H9 (cell line): ENCODE results near the gene IFT25. TPM values are rescaled to one million over a fixed set of nuclear protein-coding genes. Genes with fewer than 3 reads are reported as not detected.

Source experiments
- DNase-seq: peaks from one replicate; pipeline ENCODE4 v3.0.0-alpha.2; 2017
- H2AFZ ChIP-seq: one replicate; pipeline ENCODE4 v1.6.1; 2013; ENCODE audit warnings: mild to moderate bottlenecking, low read length, control low read depth, moderate library complexity
- H2AK5ac ChIP-seq: 2 replicates; pipeline ENCODE4 v1.6.1; 2013; ENCODE audit warnings: low read length, control low read depth, mixed read lengths; ENCODE audit not compliant: insufficient read length
- H2BK120ac ChIP-seq: one replicate; pipeline ENCODE4 v1.6.1; 2013; ENCODE audit warnings: low read depth, mild to moderate bottlenecking, low read length, control low read depth, inconsistent platforms; ENCODE audit not compliant: poor library complexity, severe bottlenecking
- H2BK12ac ChIP-seq: 2 replicates; pipeline ENCODE4 v1.6.1; 2013; ENCODE audit warnings: low read length, control low read depth, mixed read lengths, low read depth; ENCODE audit not compliant: insufficient read length
- H2BK15ac ChIP-seq: 2 replicates; pipeline ENCODE4 v1.6.1; 2013; ENCODE audit warnings: low read depth, low read length, control low read depth
- H2BK20ac ChIP-seq: one replicate; pipeline ENCODE4 v1.6.1; 2013; ENCODE audit warnings: low read depth, mild to moderate bottlenecking, low read length, control low read depth, inconsistent platforms; ENCODE audit not compliant: poor library complexity, severe bottlenecking
- H2BK5ac ChIP-seq: 2 replicates; pipeline ENCODE4 v1.6.1; 2013; ENCODE audit warnings: low read length, control low read depth, mixed read lengths; ENCODE audit not compliant: insufficient read length
- H3K14ac ChIP-seq: 2 replicates; pipeline ENCODE4 v1.6.1; 2013; ENCODE audit warnings: low read length, control low read depth; ENCODE audit not compliant: insufficient read depth
- H3K18ac ChIP-seq: 2 replicates; pipeline ENCODE4 v1.6.1; 2013; ENCODE audit warnings: low read depth, mild to moderate bottlenecking, mixed read lengths, low read length, control low read depth; ENCODE audit not compliant: insufficient read length
- H3K23ac ChIP-seq: 2 replicates; pipeline ENCODE4 v1.6.1; 2013; ENCODE audit warnings: low read length, control low read depth, mixed read lengths, low read depth; ENCODE audit not compliant: insufficient read length
- H3K23me2 ChIP-seq: 2 replicates; pipeline ENCODE4 v1.6.1; 2013; ENCODE audit warnings: low read depth, mild to moderate bottlenecking, mixed read lengths, low read length, control low read depth; ENCODE audit not compliant: insufficient read length, poor library complexity, severe bottlenecking
- H3K27ac ChIP-seq: 2 replicates; pipeline ENCODE4 v1.5.1; 2013; ENCODE audit warnings: low read length, control low read depth, mixed read lengths, low read depth; ENCODE audit not compliant: insufficient read length
- H3K27me3 ChIP-seq: 2 replicates; pipeline ENCODE4 v1.6.1; 2013; ENCODE audit warnings: low read length, control low read depth, inconsistent platforms; ENCODE audit not compliant: insufficient read depth
- H3K4ac ChIP-seq: 2 replicates; pipeline ENCODE4 v1.6.1; 2013; ENCODE audit warnings: low read depth, mild to moderate bottlenecking, control low read depth, inconsistent platforms, low read length, moderate library complexity
- H3K4me1 ChIP-seq: 2 replicates; pipeline ENCODE4 v1.6.1; 2013; ENCODE audit warnings: low read length, control low read depth, inconsistent platforms; ENCODE audit not compliant: insufficient read depth
- H3K4me2 ChIP-seq: 2 replicates; pipeline ENCODE4 v1.6.1; 2013; ENCODE audit warnings: low read length, control low read depth, mixed read lengths; ENCODE audit not compliant: insufficient read length, insufficient read depth
- H3K56ac ChIP-seq: 2 replicates; pipeline ENCODE4 v1.6.1; 2013; ENCODE audit warnings: low read depth, mild to moderate bottlenecking, mixed read lengths, low read length, control low read depth; ENCODE audit not compliant: insufficient read length
- H3K79me1 ChIP-seq: 2 replicates; pipeline ENCODE4 v1.6.1; 2013; ENCODE audit warnings: low read depth, mild to moderate bottlenecking, moderate library complexity, low read length, control low read depth, inconsistent platforms; ENCODE audit not compliant: insufficient read depth, poor library complexity, severe bottlenecking
- H3K79me2 ChIP-seq: 2 replicates; pipeline ENCODE4 v1.6.1; 2013; ENCODE audit warnings: low read length, control low read depth, inconsistent platforms; ENCODE audit not compliant: insufficient read depth
- H3K9ac ChIP-seq: 2 replicates; pipeline ENCODE4 v1.6.1; 2013; ENCODE audit warnings: low read length, control low read depth, mixed read lengths; ENCODE audit not compliant: insufficient read length; ENCODE audit errors: extremely low read depth
- H3K9me3 ChIP-seq: one replicate; pipeline ENCODE4 v1.6.1; 2013; ENCODE audit warnings: low read depth, low read length, inconsistent platforms; ENCODE audit not compliant: control insufficient read depth
- H3T11ph ChIP-seq: one replicate; pipeline ENCODE4 v1.6.1; 2013; ENCODE audit warnings: mild to moderate bottlenecking, low read length, control low read depth, inconsistent platforms
- H4K20me1 ChIP-seq: one replicate; pipeline ENCODE4 v1.6.1; 2013; ENCODE audit not compliant: control insufficient read depth, insufficient read length, insufficient read depth
- H4K5ac ChIP-seq: 2 replicates; pipeline ENCODE4 v1.6.1; 2013; ENCODE audit warnings: low read depth, mild to moderate bottlenecking, mixed read lengths, low read length, control low read depth; ENCODE audit not compliant: insufficient read length
- H4K8ac ChIP-seq: replicated peaks from 2 replicates; pipeline ENCODE4 v1.6.1; 2013; ENCODE audit warnings: low read length, control low read depth, mixed read lengths, low read depth; ENCODE audit not compliant: insufficient read length
- H4K91ac ChIP-seq: 2 replicates; pipeline ENCODE4 v1.6.1; 2013; ENCODE audit warnings: low read depth, mild to moderate bottlenecking, moderate library complexity, mixed read lengths, low read length, control low read depth; ENCODE audit not compliant: insufficient read length
- H3K27ac Mint-ChIP-seq, 3 experiments: 2 replicates in 2 of 3; 3 replicates in 1 of 3; pipeline ENCODE4 v1.8.0; 2020 to 2021; ENCODE audit warnings: mixed read lengths in 3 of 3, mild to moderate bottlenecking in 1 of 3, moderate library complexity in 1 of 3
- H3K27me3 Mint-ChIP-seq: 2 replicates; pipeline ENCODE4 v1.8.0; 2021; ENCODE audit warnings: low read depth, mild to moderate bottlenecking, moderate library complexity, mixed read lengths
- H3K36me3 Mint-ChIP-seq, 3 experiments: 2 replicates in 2 of 3; 3 replicates in 1 of 3; pipeline ENCODE4 v1.8.0; 2020 to 2021; ENCODE audit warnings: low read depth in 3 of 3, mixed read lengths in 3 of 3; ENCODE audit not compliant: insufficient read depth in 1 of 3
- H3K4me1 Mint-ChIP-seq, 2 experiments: 2 replicates each; pipeline ENCODE4 v1.8.0; 2020; ENCODE audit warnings: mixed read lengths in 2 of 2
- H3K4me3 Mint-ChIP-seq, 2 experiments: 2 replicates in 1 of 2; 3 replicates in 1 of 2; pipeline ENCODE4 v1.8.0; 2020 to 2021; ENCODE audit warnings: mild to moderate bottlenecking in 2 of 2, mixed read lengths in 2 of 2, moderate library complexity in 1 of 2
- H3K9me3 Mint-ChIP-seq, 2 experiments: 2 replicates in 1 of 2; 3 replicates in 1 of 2; pipeline ENCODE4 v1.8.0; 2020; ENCODE audit warnings: mild to moderate bottlenecking in 2 of 2, mixed read lengths in 2 of 2, moderate library complexity in 1 of 2
- WGBS: extraction: QIAGEN DNeasy Blood & Tissue Kit; methylation state at CpG from one replicate; pipeline ENCODE4 v1.1.7; 2013; ENCODE audit warnings: missing lambda C conversion rate, low lambda C conversion rate, mixed read lengths; ENCODE audit not compliant: insufficient read length; ENCODE audit errors: extremely low coverage; 5-methylcytosine and 5-hydroxymethylcytosine counted together
- total RNA-seq: library from RNA; stranded (reverse); gene quantifications from 2 replicates; pipeline ENCODE4 v1.2.1, GENCODE V29; 2021
- TF ChIP-seq, protein P1 (sequence below): fragments of 200-600 bp; sonication (generic); conservative IDR thresholded peaks from 3 replicates; pipeline ENCODE4 v1.8.0; 2021; ENCODE audit warnings: antibody characterized with exemption, mild to moderate bottlenecking

Gene IFT25
- total RNA-seq, 1 experiment from 2014 or later = 36.8 TPM

GRCh38 chr1:53946252-53947171 is 1.0 kb upstream of the IFT25 start, which contains the start of gene LRRC42:
Gene LRRC42, plus strand, starts transcription at chr1:53946350. Its CDS starts 5,650 bp downstream, at chr1:53952000.
- Histone ChIP-seq H2AK5ac (no peak within 1 kb of the TSS), H4K5ac (no peak within 1 kb of the TSS), H3K79me2 (no peaks in the 10 kb centered on the region; the same call in 1 of the 2 replicates), H2BK5ac (no peak within 1 kb of the TSS), H3K4me2 (peak within 1 kb of the TSS; percentile 94), H2BK120ac (no peak within 1 kb of the TSS), H3K4ac (no peak within 1 kb of the TSS), H2BK12ac (no peak within 1 kb of the TSS), H4K8ac (no peak within 1 kb of the TSS), H3K27ac (no peak within 1 kb of the TSS), H3K23ac (no peak within 1 kb of the TSS), H3K79me1 (no peaks in the 10 kb centered on the region), H3K9ac (peak within 1 kb of the TSS; percentile 7), H3K14ac (peak within 1 kb of the TSS; percentile 83), H3K27me3 (no peaks in the 10 kb centered on the region), H2AFZ (no peak within 1 kb of the TSS), H3K9me3 (no peaks in the 10 kb centered on the region), H3K23me2 (peaks cover 13% of the 10 kb centered on the region), H3K56ac (no peak within 1 kb of the TSS), H3T11ph (no peak within 1 kb of the TSS), H4K20me1 (no peaks in the 10 kb centered on the region), H3K4me1 (peaks cover 5% of the 10 kb centered on the region), H3K18ac (no peak within 1 kb of the TSS), H4K91ac (no peak within 1 kb of the TSS), H2BK20ac (no peak within 1 kb of the TSS), H2BK15ac (no peak within 1 kb of the TSS)
- Mint-ChIP-seq H3K27ac (peak within 1 kb of the TSS; percentile 63 to 88 (median 79); a peak in 6 of 7 replicates), H3K36me3 (peaks cover under 1 to 14% (median under 1%) of the 10 kb centered on the region in 3 experiments; a peak in 5 of 7 replicates), H3K4me1 (peaks cover 55 to 68% of the 10 kb centered on the region in 2 experiments), H3K9me3 (no peaks in the 10 kb centered on the region), H3K27me3 (no peaks in the 10 kb centered on the region; the same call in none of the 2 replicates), H3K4me3 (peak within 1 kb of the TSS; percentile 91 to 97)
- WGBS = no CpG with 5 or more reads among the region's 58 CpGs
- TF ChIP-seq, protein P1, sequence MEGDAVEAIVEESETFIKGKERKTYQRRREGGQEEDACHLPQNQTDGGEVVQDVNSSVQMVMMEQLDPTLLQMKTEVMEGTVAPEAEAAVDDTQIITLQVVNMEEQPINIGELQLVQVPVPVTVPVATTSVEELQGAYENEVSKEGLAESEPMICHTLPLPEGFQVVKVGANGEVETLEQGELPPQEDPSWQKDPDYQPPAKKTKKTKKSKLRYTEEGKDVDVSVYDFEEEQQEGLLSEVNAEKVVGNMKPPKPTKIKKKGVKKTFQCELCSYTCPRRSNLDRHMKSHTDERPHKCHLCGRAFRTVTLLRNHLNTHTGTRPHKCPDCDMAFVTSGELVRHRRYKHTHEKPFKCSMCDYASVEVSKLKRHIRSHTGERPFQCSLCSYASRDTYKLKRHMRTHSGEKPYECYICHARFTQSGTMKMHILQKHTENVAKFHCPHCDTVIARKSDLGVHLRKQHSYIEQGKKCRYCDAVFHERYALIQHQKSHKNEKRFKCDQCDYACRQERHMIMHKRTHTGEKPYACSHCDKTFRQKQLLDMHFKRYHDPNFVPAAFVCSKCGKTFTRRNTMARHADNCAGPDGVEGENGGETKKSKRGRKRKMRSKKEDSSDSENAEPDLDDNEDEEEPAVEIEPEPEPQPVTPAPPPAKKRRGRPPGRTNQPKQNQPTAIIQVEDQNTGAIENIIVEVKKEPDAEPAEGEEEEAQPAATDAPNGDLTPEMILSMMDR = no peak; the same call in 2 of the 3 replicates
- no peak for DNase-seq
